ENCODE measurements around the gene ADAM23.

GRCh38 chr2:206555721-206556120, 112.4 kb downstream of the ADAM23 start:
- no peak for TF ChIP-seq CTCF (IDR thresholded peaks at IDR 0.05)
- TF ChIP-seq POLR2A (IDR thresholded peaks at IDR 0.05), result no peak

Measured in adrenal gland (tissue), 5 donors.